ENCODE measurements around the gene SF1.

DNA sequence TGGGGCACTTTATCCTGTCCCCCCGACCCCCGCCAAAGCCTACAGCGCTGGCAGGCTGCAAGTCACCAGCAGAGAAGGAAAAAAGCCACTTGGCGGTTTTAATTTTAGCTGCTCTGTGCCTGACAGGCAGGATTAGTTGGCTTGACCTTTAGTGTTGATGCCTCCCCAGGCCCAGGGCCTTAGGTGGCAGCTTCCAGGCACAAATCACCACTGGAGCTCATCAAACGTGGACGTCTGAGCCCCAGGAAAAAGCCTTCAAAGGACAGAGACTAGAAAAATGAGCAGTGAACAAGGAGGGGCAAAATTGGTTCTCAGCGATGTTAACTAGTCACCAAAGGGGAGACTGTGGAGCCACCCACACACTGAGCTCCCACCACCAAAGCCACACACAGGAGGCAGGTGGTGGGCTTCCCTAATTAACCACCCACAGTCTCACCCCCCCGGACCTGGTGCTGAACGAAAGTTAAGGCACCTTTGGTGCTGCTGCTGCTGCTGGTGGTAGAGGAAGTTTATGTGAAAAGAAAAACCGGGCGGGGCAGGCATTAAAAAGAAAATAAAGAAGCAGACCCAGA lies 14.2 kb downstream of the SF1 start:
- TF ChIP-seq TAF1 (IDR thresholded peaks at IDR 0.05; ENCODE audit: borderline replicate concordance, low read depth, low read length) (no peak), POLR2A (IDR thresholded peaks at IDR 0.05; ENCODE audit: low read depth, low read length) (no peak), POLR2AphosphoS5 (IDR thresholded peaks at IDR 0.05; ENCODE audit: low read depth, low read length) (no peak)

Data from GM12892 (cell line).